Effector CD8-positive, alpha-beta T cell (primary cell): ENCODE results near the gene RAVER1.
A peak's percentile ranks its signal among the peaks of the same experiment; 100 is the strongest.
"Not testable (repeated sequence)": the region's sequence is repeated elsewhere in the genome, so short reads cannot be mapped to it uniquely, and the experiment has no call there.

Source experiments
- DNase-seq: peaks from one replicate; lab custom pipeline; 2025; lab: John Stamatoyannopoulos, UW

Gene RAVER1

GRCh38 chr19:10291554-10292205 is 41.6 kb downstream of the RAVER1 start:
- no peak for DNase-seq

- peak; percentile 33 for DNase-seq
Observed at GRCh38 chr19:10290876-10291553, 42.3 kb downstream of the RAVER1 start.

- no peak for DNase-seq
Observed at GRCh38 chr19:10290357-10290875, 42.9 kb downstream of the RAVER1 start.

- no peak for DNase-seq
Observed at GRCh38 chr19:10289836-10290356, 43.4 kb downstream of the RAVER1 start, which contains the start of gene ICAM5. Gene ICAM5, plus strand, starts transcription at chr19:10289952. Its CDS starts 92 bp downstream, at chr19:10290044.

- DNase-seq, result peak; percentile 40
Observed at GRCh38 chr19:10289167-10289835, 44.0 kb downstream of the RAVER1 start.

- no peak for DNase-seq
Observed at GRCh38 chr19:10288662-10289166, 44.6 kb downstream of the RAVER1 start.

- no peak for DNase-seq
Observed at GRCh38 chr19:10286803-10287737, 46.3 kb downstream of the RAVER1 start, which contains the start of gene ICAM4. Gene ICAM4, plus strand, starts transcription at chr19:10286955. Its CDS starts 58 bp downstream, at chr19:10287013.

- DNase-seq, result no peak
Observed at GRCh38 chr19:10285393-10285792, 47.9 kb downstream of the RAVER1 start.

GRCh38 chr19:10284960-10285278 is 48.4 kb downstream of the RAVER1 start:
- no peak for DNase-seq

- DNase-seq, result no peak
Observed at GRCh38 chr19:10284065-10284959, 49.0 kb downstream of the RAVER1 start.

- DNase-seq, result no peak
Observed at GRCh38 chr19:10283301-10284064, 49.8 kb downstream of the RAVER1 start.

GRCh38 chr19:10282043-10282442 is 51.3 kb downstream of the RAVER1 start:
- DNase-seq, result not testable (repeated sequence)

- DNase-seq, result no peak
Observed at GRCh38 chr19:10279737-10280442, 53.4 kb downstream of the RAVER1 start.

GRCh38 chr19:10278935-10279334 is 54.4 kb downstream of the RAVER1 start:
- no peak for DNase-seq

GRCh38 chr19:10277795-10278589 is 55.3 kb downstream of the RAVER1 start:
- no peak for DNase-seq

GRCh38 chr19:10274589-10274988 is 58.7 kb downstream of the RAVER1 start:
- no peak for DNase-seq

- peak; percentile 27 for DNase-seq
Observed at GRCh38 chr19:10271543-10272086, 61.7 kb downstream of the RAVER1 start.
